A549 (cell line): ENCODE measurements around the gene VBP1. TPM values are rescaled to one million over a fixed set of nuclear protein-coding genes. Genes with fewer than 3 reads are reported as not detected.

ENCODE experiments used
- polyA plus RNA-seq, 4 experiments: library from polyadenylated mRNA; depleted of rRNA in 3 of 4; stranded (reverse); fragments of >200 nt; fragmentation: RNase III in 1 of 4; extraction: RNeasy Plus Mini Kit Qiagen cat#74134 plus additional on column Dnase treatment in 1 of 4; gene quantifications; 2 replicates in 3 of 4; 3 replicates in 1 of 4; pipeline ENCODE4 v1.2.3, GENCODE V29; 2011 to 2017

The VBP1 gene
- polyA plus RNA-seq, 2 of the 4 experiments (the other 2 are of a cell fraction): 74.3 to 105 TPM

Other genes starting within 250 kb of the VBP1 start
- gene F8, start 193.7 kb upstream of the VBP1 start, polyA plus RNA-seq (2011; rRNA removed): 6.4 and 6.9 TPM in 2 replicates
- gene F8, start 193.7 kb upstream of the VBP1 start, polyA plus RNA-seq (2017; fragmentation: RNase III; extraction: RNeasy Plus Mini Kit Qiagen cat#74134 plus additional on column Dnase treatment): 4.3 to 6.1 TPM (median 4.7 TPM) in 3 replicates
- 159 and 190 TPM in 2 replicates for gene FUNDC2, start 189.6 kb upstream of the VBP1 start, polyA plus RNA-seq (2011; rRNA removed)
- gene FUNDC2, start 189.6 kb upstream of the VBP1 start, polyA plus RNA-seq (2017; fragmentation: RNase III; extraction: RNeasy Plus Mini Kit Qiagen cat#74134 plus additional on column Dnase treatment): 63.5 to 73.0 TPM (median 66.5 TPM) in 3 replicates
- gene CMC4, start 145.3 kb upstream of the VBP1 start, polyA plus RNA-seq (2011; rRNA removed): 16.7 and 16.9 TPM in 2 replicates
- 12.8 to 15.1 TPM (median 14.4 TPM) in 3 replicates for gene CMC4, start 145.3 kb upstream of the VBP1 start, polyA plus RNA-seq (2017; fragmentation: RNase III; extraction: RNeasy Plus Mini Kit Qiagen cat#74134 plus additional on column Dnase treatment)
- gene MTCP1, start 145.3 kb upstream of the VBP1 start, polyA plus RNA-seq (2011; rRNA removed): 31.9 and 38.0 TPM in 2 replicates
- 12.2 to 13.9 TPM (median 12.3 TPM) in 3 replicates for gene MTCP1, start 145.3 kb upstream of the VBP1 start, polyA plus RNA-seq (2017; fragmentation: RNase III; extraction: RNeasy Plus Mini Kit Qiagen cat#74134 plus additional on column Dnase treatment)
- gene BRCC3, start 145.0 kb upstream of the VBP1 start, polyA plus RNA-seq (2011; rRNA removed): 37.3 and 42.0 TPM in 2 replicates
- 42.9 to 44.1 TPM (median 43.3 TPM) in 3 replicates for gene BRCC3, start 145.0 kb upstream of the VBP1 start, polyA plus RNA-seq (2017; fragmentation: RNase III; extraction: RNeasy Plus Mini Kit Qiagen cat#74134 plus additional on column Dnase treatment)
- gene RAB39B, start 48.0 kb downstream of the VBP1 start, polyA plus RNA-seq (2011; rRNA removed): 4.1 and 4.4 TPM in 2 replicates
- 0.57 to 0.71 TPM (median 0.59 TPM) in 3 replicates for gene RAB39B, start 48.0 kb downstream of the VBP1 start, polyA plus RNA-seq (2017; fragmentation: RNase III; extraction: RNeasy Plus Mini Kit Qiagen cat#74134 plus additional on column Dnase treatment)
- 0.20 and 0.39 TPM in 2 replicates for gene CLIC2, start 118.2 kb downstream of the VBP1 start, polyA plus RNA-seq (2011; rRNA removed)
- 0.20 to 0.32 TPM (median 0.20 TPM) in 3 replicates for gene CLIC2, start 118.2 kb downstream of the VBP1 start, polyA plus RNA-seq (2017; fragmentation: RNase III; extraction: RNeasy Plus Mini Kit Qiagen cat#74134 plus additional on column Dnase treatment)
- not detected in 2 replicates for gene F8A2, start 165.6 kb downstream of the VBP1 start, polyA plus RNA-seq (2011; rRNA removed)
- not detected in 3 replicates for gene F8A2, start 165.6 kb downstream of the VBP1 start, polyA plus RNA-seq (2017; fragmentation: RNase III; extraction: RNeasy Plus Mini Kit Qiagen cat#74134 plus additional on column Dnase treatment)
- 0.05 and 0.11 TPM in 2 replicates for gene F8A3, start 242.2 kb downstream of the VBP1 start, polyA plus RNA-seq (2011; rRNA removed)
- gene F8A3, start 242.2 kb downstream of the VBP1 start, polyA plus RNA-seq (2017; fragmentation: RNase III; extraction: RNeasy Plus Mini Kit Qiagen cat#74134 plus additional on column Dnase treatment): 1.4 to 1.9 TPM (median 1.7 TPM) in 3 replicates